Activated CD4-positive, alpha-beta T cell treated with anti-CD3 and anti-CD28 coated beads for 36 hours (primary cell): Measurements from ENCODE around the gene SLC16A12. TPM values are rescaled to one million over a fixed set of nuclear protein-coding genes. Genes with fewer than 3 reads are reported as not detected.
A peak's percentile ranks its signal among the peaks of the same experiment; 100 is the strongest.
"Not testable (repeated sequence)": the region's sequence is repeated elsewhere in the genome, so short reads cannot be mapped to it uniquely, and the experiment has no call there.

Experiments
- ATAC-seq: fragments of 200-7000 bp; cut with Tn5 transposase; one replicate; pipeline ENCODE4 v1.10.0; 2021; ENCODE audit warnings: mild to moderate bottlenecking, moderate library complexity
- CTCF ChIA-PET: fragments of 350-600 bp; sonication (Branson Sonifier 250); formaldehyde crosslinking; loops from one replicate; lab custom pipeline; 2021; ENCODE audit warnings: antibody characterized with exemption; lab: Charles Lee
- POLR2A ChIA-PET: fragments of 350-600 bp; sonication (Branson Sonifier 250); formaldehyde crosslinking; loops from one replicate; lab custom pipeline; 2021; ENCODE audit warnings: antibody characterized with exemption, inconsistent platforms; lab: Charles Lee
- DNase-seq: peaks from one replicate; pipeline ENCODE4 v3.0.0-alpha.2; 2020
- H3K27ac Mint-ChIP-seq: one replicate; pipeline ENCODE4 v1.8.0; 2021; ENCODE audit warnings: mixed read lengths
- H3K27me3 Mint-ChIP-seq: one replicate; pipeline ENCODE4 v1.8.0; 2021; ENCODE audit warnings: mixed read lengths
- H3K36me3 Mint-ChIP-seq: one replicate; pipeline ENCODE4 v1.8.0; 2021; ENCODE audit warnings: low read depth, mixed read lengths
- H3K4me1 Mint-ChIP-seq: one replicate; pipeline ENCODE4 v1.8.0; 2021; ENCODE audit warnings: mixed read lengths
- H3K4me3 Mint-ChIP-seq: one replicate; pipeline ENCODE4 v1.8.0; 2021; ENCODE audit warnings: mild to moderate bottlenecking, moderate library complexity, mixed read lengths
- H3K9me3 Mint-ChIP-seq: one replicate; pipeline ENCODE4 v1.8.0; 2021; ENCODE audit warnings: low read depth, mixed read lengths
- intact Hi-C, 2 experiments: fragments of 100-400 bp; cut with DNase I in 1 of 2; cut with micrococcal nuclease in 1 of 2; formaldehyde crosslinking; loops; one replicate each; pipeline versions ENCODE4 v1.14.2 to v1.15.1; 2022 to 2024; cut with DNase I, micrococcal nuclease
- total RNA-seq, 2 experiments: library from RNA; stranded (reverse); gene quantifications; one replicate each; pipeline ENCODE4 v1.2.3, GENCODE V29; 2021

Gene SLC16A12
- total RNA-seq, 2 experiments from 2014 or later = not detected

DNA sequence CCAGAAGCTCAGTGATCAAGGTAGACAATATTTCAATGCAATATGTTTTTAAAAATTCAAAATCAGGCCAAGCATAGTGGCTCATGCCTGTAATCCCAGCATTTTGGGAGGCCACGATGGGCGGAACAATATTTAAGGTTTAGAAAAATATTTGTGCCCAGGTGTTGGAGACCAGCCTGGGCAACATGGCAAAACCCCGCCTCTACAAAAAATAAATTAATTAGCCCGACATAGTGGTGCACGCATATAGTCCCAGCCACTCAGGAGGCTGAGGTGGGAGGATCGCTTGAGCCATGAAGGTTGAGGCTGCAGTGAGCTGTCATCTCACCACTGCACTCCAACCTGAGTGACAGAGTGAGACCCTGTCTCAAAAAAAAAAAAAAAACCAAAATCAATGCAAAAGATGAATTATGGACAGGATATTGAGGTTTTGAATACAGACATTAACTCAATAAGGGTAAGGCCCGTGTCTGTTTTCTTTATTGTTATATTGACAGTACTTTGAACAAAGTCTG, 121.9 kb downstream of the SLC16A12 start:
- DNase-seq (no peak), ATAC-seq (no peak)
- Mint-ChIP-seq H3K27ac (peak overlapping the region; percentile 90), H3K36me3 (peaks cover 28% of the 10 kb centered on the region), H3K27me3 (no peaks in the 10 kb centered on the region), H3K4me3 (peak overlapping the region; percentile 81), H3K4me1 (peaks cover 40% of the 10 kb centered on the region), H3K9me3 (peaks cover 4% of the 10 kb centered on the region)
- ChIA-PET CTCF (interaction anchor here (0.6 to 2.3 kb wide), 4 partner anchors 12 to 165 kb away, joined by 3 to 11 read pairs (median 3); partner anchors contain the start of gene IFIT1), POLR2A (interaction anchor here (0.6 to 1.0 kb wide), 2 partner anchors 21 to 127 kb away, joined by 3 to 6 read pairs; partner anchors contain the start of gene IFIT1)
- intact Hi-C loops = loop anchor here in 1 of 2 experiments (5.0 to 10.0 kb wide), 4 partner anchors 421 to 1461 kb away; partner anchors contain the start of genes FAS, RPP30 and STAMBPL1

DNA sequence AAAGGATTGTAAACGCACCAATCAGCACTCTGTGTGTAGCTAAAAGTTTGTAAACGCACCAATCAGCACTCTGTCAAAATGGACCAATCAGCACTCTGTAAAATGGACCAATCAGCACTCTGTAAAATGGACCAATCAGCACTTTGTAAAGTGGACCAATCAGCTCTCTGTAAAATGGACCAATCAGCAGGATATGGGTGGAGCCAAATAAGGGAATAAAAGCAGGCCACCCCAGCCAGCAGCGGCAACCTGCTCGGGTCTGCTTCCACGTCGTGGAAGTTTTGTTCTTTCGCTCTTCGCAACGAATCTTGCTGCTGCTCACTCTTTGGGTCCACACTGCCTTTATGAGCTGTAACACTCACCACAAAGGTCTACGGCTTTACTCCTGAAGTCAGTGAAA, 123.1 kb downstream of the SLC16A12 start:
- ATAC-seq, H3K27me3 Mint-ChIP-seq, POLR2A ChIA-PET, H3K9me3 Mint-ChIP-seq: not testable (repeated sequence)
- H3K36me3 Mint-ChIP-seq = peaks cover 18% of the 10 kb centered on the region
- CTCF ChIA-PET = interaction anchor here (0.6 to 1.6 kb wide), 3 partner anchors 13 to 64 kb away, joined by 3 to 5 read pairs (median 3); partner anchors contain the start of gene IFIT1
- peak; percentile 55 for DNase-seq
- peak overlapping the region; percentile 62 for H3K27ac Mint-ChIP-seq
- peak overlapping the region; percentile 55 for H3K4me3 Mint-ChIP-seq
- intact Hi-C loops = loop anchor here in 1 of 2 experiments (5.0 to 10.0 kb wide), 4 partner anchors 420 to 1463 kb away; partner anchors contain the start of genes FAS, RPP30 and STAMBPL1
- peaks cover 28% of the 10 kb centered on the region for H3K4me1 Mint-ChIP-seq

DNA sequence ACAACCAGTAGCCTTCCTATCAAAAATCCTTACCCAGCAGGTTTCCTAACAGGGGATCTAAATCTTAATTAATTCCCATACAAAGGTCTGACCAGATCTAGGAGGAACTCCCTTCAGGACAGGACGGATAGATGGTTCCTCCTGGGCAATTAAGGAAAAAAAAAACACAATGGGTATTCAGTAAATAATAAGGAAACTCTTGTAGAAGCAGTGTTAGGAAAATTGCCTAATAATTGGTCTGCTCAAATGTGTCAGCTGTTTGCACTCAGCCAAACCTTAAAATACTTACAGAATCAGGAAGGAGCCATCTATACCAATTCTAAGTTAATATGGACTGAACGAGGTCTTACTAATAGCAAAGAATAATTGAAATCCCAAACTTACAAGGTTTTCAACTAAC, 124.3 kb downstream of the SLC16A12 start:
- ATAC-seq, H3K9me3 Mint-ChIP-seq, H3K27me3 Mint-ChIP-seq, POLR2A ChIA-PET, DNase-seq, H3K27ac Mint-ChIP-seq, H3K4me3 Mint-ChIP-seq: not testable (repeated sequence)
- H3K36me3 Mint-ChIP-seq = peaks cover 17% of the 10 kb centered on the region
- CTCF ChIA-PET = interaction anchor here (1.6 kb wide), 1 partner anchor 18 kb away, joined by 5 read pairs; the partner anchor contains the start of gene IFIT1
- H3K4me1 Mint-ChIP-seq = peaks cover 21% of the 10 kb centered on the region
- intact Hi-C loops = loop anchor here in 1 of 2 experiments (5.0 to 10.0 kb wide), 4 partner anchors 419 to 1464 kb away; partner anchors contain the start of genes FAS, RPP30 and STAMBPL1

DNA sequence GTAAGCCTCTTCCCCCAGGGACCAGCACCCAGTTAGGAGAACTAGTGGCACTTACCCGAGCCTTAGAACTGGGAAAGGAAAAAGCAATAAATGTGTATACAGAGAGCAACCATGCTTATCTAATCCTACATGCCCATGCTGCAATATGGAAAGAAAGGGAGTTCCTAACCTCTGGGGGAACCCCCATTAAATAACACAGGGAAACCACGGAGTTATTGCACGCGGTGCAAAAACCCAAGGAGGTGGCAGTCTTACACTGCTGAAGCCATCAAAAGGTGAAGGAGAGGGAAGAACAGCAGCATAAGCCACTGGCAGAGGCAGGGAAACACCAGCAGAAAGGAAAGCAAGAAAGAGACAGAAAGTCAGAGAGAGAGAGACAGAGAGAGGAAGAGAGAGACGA, 124.8 kb downstream of the SLC16A12 start:
- H3K9me3 Mint-ChIP-seq, H3K4me3 Mint-ChIP-seq, H3K27ac Mint-ChIP-seq, CTCF ChIA-PET, POLR2A ChIA-PET, ATAC-seq, H3K27me3 Mint-ChIP-seq: not testable (repeated sequence)
- H3K36me3 Mint-ChIP-seq = peaks cover 13% of the 10 kb centered on the region
- peak; percentile 28 for DNase-seq
- H3K4me1 Mint-ChIP-seq = peaks cover 17% of the 10 kb centered on the region
- intact Hi-C loops = loop anchor here in 1 of 2 experiments (5.0 to 10.0 kb wide), 4 partner anchors 418 to 1464 kb away; partner anchors contain the start of genes FAS, RPP30 and STAMBPL1

DNA sequence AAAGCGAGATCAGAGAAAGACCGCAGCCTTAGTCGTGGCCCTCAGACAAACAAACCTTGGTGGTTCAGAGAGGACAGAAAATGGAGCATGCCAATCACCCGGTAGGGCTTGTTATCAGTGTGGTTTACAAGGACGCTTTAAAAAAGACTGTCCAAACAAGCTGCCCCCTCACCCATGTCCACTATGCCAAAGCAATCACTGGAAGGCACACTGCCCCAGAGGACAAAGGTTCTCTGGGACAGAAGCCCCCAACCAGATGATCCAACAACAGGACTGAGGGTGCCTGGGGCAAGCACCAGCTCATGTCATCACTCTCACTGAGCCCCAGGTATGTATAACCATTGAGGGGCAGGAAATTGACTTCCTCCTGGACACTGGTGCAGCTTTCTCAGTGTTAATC, 126.1 kb downstream of the SLC16A12 start:
- CTCF ChIA-PET = interaction anchor here (0.6 kb wide), 1 partner anchor 411 kb away, joined by 3 read pairs; no protein-coding TSS in a partner anchor
- H3K27me3 Mint-ChIP-seq, ATAC-seq, H3K4me3 Mint-ChIP-seq, H3K9me3 Mint-ChIP-seq, intact Hi-C loops, DNase-seq, POLR2A ChIA-PET, H3K27ac Mint-ChIP-seq, H3K36me3 Mint-ChIP-seq: not testable (repeated sequence)
- peaks cover 16% of the 10 kb centered on the region for H3K4me1 Mint-ChIP-seq

DNA sequence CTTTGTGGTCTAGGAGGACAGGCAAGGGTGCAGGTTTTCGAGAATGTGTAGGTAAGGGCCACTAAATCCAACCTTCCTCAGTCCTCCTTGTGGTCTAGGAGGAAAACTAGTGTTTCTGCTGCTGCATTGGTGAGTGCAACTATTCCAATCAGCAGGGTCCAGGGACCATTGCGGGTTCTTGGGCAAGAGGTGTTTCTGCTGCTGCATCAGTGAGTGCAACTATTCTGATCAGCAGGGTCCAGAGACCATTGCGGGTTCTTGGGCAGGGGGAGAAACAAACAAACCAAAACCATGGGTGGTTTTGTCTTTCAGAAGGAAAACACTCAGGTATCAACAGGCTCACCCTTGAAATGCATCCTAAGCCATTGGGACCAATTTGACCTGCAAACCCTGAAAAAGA, 127.6 kb downstream of the SLC16A12 start:
- DNase-seq, H3K4me3 Mint-ChIP-seq, ATAC-seq, H3K36me3 Mint-ChIP-seq, intact Hi-C loops, H3K9me3 Mint-ChIP-seq, POLR2A ChIA-PET, H3K4me1 Mint-ChIP-seq, H3K27ac Mint-ChIP-seq, H3K27me3 Mint-ChIP-seq: not testable (repeated sequence)
- CTCF ChIA-PET = interaction anchor here (1.3 kb wide), 1 partner anchor 10 kb away, joined by 5 read pairs; no protein-coding TSS in a partner anchor

DNA sequence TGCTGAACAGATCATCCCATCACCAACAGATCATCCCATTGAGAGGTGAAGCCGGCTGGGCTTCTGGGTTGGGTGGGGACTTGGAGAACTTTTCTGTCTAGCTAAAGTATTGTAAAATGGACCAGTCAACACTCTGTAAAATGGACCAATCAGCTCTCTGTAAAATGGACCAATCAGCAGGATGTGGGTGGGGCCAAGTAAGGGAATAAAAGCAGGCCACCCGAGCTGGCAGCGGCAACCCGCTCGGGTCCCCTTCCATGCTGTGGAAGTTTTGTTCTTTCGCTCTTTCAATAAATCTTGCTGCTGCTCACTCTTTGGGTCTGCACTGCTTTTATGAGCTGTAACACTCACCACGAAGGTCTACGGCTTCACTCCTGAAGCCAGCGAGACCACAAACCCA, 129.2 kb downstream of the SLC16A12 start:
- CTCF ChIA-PET = interaction anchor here (0.8 kb wide), 1 partner anchor 13 kb away, joined by 5 read pairs; no protein-coding TSS in a partner anchor
- POLR2A ChIA-PET, H3K36me3 Mint-ChIP-seq: not testable (repeated sequence)

DNA sequence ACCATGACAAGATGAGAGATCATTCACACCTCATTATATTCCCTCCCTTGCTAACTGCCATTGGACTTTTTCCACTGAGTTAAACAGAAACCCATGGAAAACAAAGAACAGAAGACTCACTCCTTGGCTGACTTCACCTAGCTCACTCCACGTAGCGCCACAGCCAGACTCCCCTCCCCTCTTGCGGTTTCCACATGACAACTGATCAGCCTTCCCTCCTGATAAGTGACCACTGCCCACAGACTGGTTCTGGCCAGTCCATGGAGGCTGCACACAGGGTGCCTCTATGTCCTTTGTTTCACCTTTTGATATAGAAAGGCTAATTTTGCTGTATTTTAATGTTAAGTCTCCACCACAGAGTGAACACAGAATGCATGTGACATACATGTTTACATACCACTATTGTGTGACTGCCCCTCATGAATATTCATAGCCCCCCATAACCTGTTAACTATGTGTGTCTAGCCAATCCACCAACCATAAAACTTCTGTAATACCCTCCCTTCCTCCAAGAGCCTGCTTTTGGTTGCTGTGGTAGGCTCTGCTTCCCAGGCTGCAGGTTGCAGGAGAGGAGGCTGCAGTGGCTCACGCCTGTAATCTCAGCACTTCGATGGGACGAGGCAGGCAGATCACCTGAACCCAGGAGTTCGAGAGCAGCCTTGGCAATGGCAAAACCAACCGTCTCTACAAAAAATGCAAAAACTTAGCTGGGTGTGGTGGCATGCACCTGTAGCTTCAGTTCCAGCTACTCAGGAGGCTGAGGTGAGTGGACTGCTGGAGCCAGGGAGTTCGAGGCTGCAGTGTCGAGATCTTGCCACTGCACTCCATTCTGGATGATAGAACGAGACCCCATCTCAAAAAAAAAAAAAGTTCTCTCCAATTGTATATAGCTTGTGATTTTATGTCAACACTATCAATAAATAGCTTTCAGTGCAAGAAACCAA, 131.0 kb downstream of the SLC16A12 start:
- no peak for ATAC-seq
- ChIA-PET POLR2A (no interaction called here), CTCF (no interaction called here)
- Mint-ChIP-seq H3K36me3 (peaks cover 7% of the 10 kb centered on the region), H3K9me3 (no peaks in the 10 kb centered on the region), H3K4me3 (no peak overlapping the region), H3K4me1 (peaks cover 2% of the 10 kb centered on the region), H3K27me3 (no peaks in the 10 kb centered on the region), H3K27ac (no peak overlapping the region)
- intact Hi-C loops = no loop called here
- DNase-seq = no peak

More for the DNA sequence above, 129.2 kb downstream of the SLC16A12 start:
- intact Hi-C loops, H3K4me3 Mint-ChIP-seq, ATAC-seq, H3K27me3 Mint-ChIP-seq, H3K27ac Mint-ChIP-seq, H3K4me1 Mint-ChIP-seq, DNase-seq, H3K9me3 Mint-ChIP-seq: not testable (repeated sequence)

DNA sequence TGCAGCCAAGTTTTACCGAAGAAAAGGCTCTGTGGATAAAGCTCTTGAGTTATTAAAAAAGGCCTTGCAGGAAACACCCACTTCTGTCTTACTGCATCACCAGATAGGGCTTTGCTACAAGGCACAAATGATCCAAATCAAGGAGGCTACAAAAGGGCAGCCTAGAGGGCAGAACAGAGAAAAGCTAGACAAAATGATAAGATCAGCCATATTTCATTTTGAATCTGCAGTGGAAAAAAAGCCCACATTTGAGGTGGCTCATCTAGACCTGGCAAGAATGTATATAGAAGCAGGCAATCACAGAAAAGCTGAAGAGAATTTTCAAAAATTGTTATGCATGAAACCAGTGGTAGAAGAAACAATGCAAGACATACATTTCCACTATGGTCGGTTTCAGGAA, 132.4 kb downstream of the SLC16A12 start:
- no peaks in the 10 kb centered on the region for H3K9me3 Mint-ChIP-seq
- H3K27me3 Mint-ChIP-seq = no peaks in the 10 kb centered on the region
- DNase-seq (no peak), ATAC-seq (no peak)
- POLR2A ChIA-PET = no interaction called here
- H3K27ac Mint-ChIP-seq = no peak overlapping the region
- H3K36me3 Mint-ChIP-seq = peaks cover 10% of the 10 kb centered on the region
- CTCF ChIA-PET = interaction anchor here (0.7 to 1.4 kb wide), 5 partner anchors 11 to 153 kb away, joined by 3 to 6 read pairs (median 4); partner anchors contain the start of gene IFIT1
- peaks cover 6% of the 10 kb centered on the region for H3K4me1 Mint-ChIP-seq
- intact Hi-C loops = no loop called here
- no peak overlapping the region for H3K4me3 Mint-ChIP-seq

DNA sequence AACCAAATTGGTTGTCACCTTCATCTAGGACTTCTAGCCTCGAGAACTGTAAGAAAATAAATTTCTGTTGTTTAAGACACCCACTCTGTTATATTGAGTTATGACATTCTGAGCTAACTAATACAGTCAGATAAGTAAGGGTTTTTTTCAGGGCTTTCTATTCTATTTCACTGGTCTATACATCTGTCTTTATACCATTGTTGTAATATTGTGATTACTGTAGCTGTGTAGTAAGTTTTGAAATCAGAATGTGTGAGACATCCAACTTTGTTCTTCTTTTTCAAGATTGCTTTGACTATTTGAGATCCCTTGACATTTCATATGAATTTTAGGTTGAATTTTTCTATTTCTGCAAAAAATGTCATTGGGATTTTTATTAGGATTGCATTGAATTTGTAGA, 135.4 kb downstream of the SLC16A12 start:
- Mint-ChIP-seq H3K36me3 (peaks cover 13% of the 10 kb centered on the region), H3K4me3 (no peak overlapping the region), H3K27ac (no peak overlapping the region), H3K27me3 (no peaks in the 10 kb centered on the region), H3K9me3 (no peaks in the 10 kb centered on the region), H3K4me1 (peaks cover 16% of the 10 kb centered on the region)
- intact Hi-C loops = no loop called here
- ATAC-seq = peak; percentile 16
- DNase-seq = no peak
- ChIA-PET CTCF (no interaction called here), POLR2A (no interaction called here)
